ENCODE measurements around the gene RNF14. TPM values are rescaled to one million over a fixed set of nuclear protein-coding genes. Genes with fewer than 3 reads are reported as not detected.

RNF14 gene
- total and polyA plus RNA-seq, 9 of the 15 experiments (the other 6 are each of a cell fraction or from before 2014, with no cell fraction given) = 36.3 to 140 (median 75.1) TPM

GRCh38 chr5:141965071-141965470 is 3.8 kb upstream of the RNF14 start:
- H2AFZ ChIP-seq (ENCODE audit: low read depth, low read length) = peak overlapping the region; percentile 63
- 59% methylated on average over 7 of the region's 7 CpGs for WGBS (ENCODE audit: insufficient coverage, low coverage, missing lambda C conversion rate)
- no peaks in the 10 kb centered on the region for H3K27me3 ChIP-seq (ENCODE audit: control insufficient read depth in 2 of 2, insufficient read depth in 2 of 2, low read length in 2 of 2)
- H3K4me1 ChIP-seq (replicated peaks in 1 of 2; ENCODE audit: control insufficient read depth in 2 of 2, insufficient read depth in 2 of 2, low read length in 2 of 2) = peaks cover 8 to 19% of the 10 kb centered on the region in 2 experiments
- no peak for FAIRE-seq
- no peak for TF ChIP-seq CBX3 (IDR thresholded peaks at IDR 0.05; ENCODE audit: borderline replicate concordance in 1 of 2, low read length in 2 of 2)
- no peak for TF ChIP-seq GABPB1 (CRISPR knock-in tag; IDR thresholded peaks at IDR 0.05)
- no peak for TF ChIP-seq MBD2 (IDR thresholded peaks at IDR 0.05; ENCODE audit: borderline replicate concordance, low read depth)
- no peak for TF ChIP-seq EWSR1 (IDR thresholded peaks at IDR 0.05; ENCODE audit: borderline replicate concordance, low read depth, partially characterized antibody)
- no peak for TF ChIP-seq ZNF134 (CRISPR knock-in tag; conservative IDR thresholded peaks at IDR 0.05)
- TF ChIP-seq KHSRP (IDR thresholded peaks at IDR 0.05) = no peak
- TF ChIP-seq ZNF75A (CRISPR knock-in tag; IDR thresholded peaks at IDR 0.05) = no peak
- no peak for TF ChIP-seq HMG20A (CRISPR knock-in tag; conservative IDR thresholded peaks at IDR 0.05)
- TF ChIP-seq ILK (tag; IDR thresholded peaks at IDR 0.05; ENCODE audit: borderline replicate concordance, low read depth) = no peak
- no peak for TF ChIP-seq KAT7 (CRISPR knock-in tag; IDR thresholded peaks at IDR 0.05; ENCODE audit: borderline replicate concordance)
- TF ChIP-seq SMARCA4 (IDR thresholded peaks at IDR 0.05) = no peak
- TF ChIP-seq DNMT1 (IDR thresholded peaks at IDR 0.05) = no peak
- ChIA-PET CTCF (ENCODE audit: low intra/inter-chr PET ratio) (no interaction called here), POLR2A (no interaction called here)
- no peak for DNase-seq (ENCODE audit: extremely low read depth in 1 of 4, low spot score in 3 of 4)
- no peak overlapping the region for H3K4me3 ChIP-seq
- H3K9me1 ChIP-seq (ENCODE audit: control insufficient read depth, insufficient read depth, low read length) = no peaks in the 10 kb centered on the region
- H3K9me3 ChIP-seq (replicated peaks; ENCODE audit: control insufficient read depth, insufficient read depth, low read depth, low read length) = no peaks in the 10 kb centered on the region
- in situ Hi-C loops (cut with MboI) (no loop called here), intact Hi-C loops (cut with micrococcal nuclease) (loop anchor here (10.0 kb wide), 3 partner anchors 150 to 300 kb away; no protein-coding TSS in a partner anchor)
- peaks cover 11% of the 10 kb centered on the region for H3K79me2 ChIP-seq (ENCODE audit: control insufficient read depth, insufficient read depth, low read length)
- H4K20me1 ChIP-seq (replicated peaks; ENCODE audit: control insufficient read depth, insufficient read depth, low read length) = 0 out of 2 replicates have a peak, but pooled peaks cover 5% of the 10 kb centered on the region
- H3K27ac ChIP-seq (ENCODE audit: extremely low read depth, low read depth, low read length) = no peak overlapping the region
- no TSS peak for BruUV-seq (replicated peaks)
- no peaks in the 10 kb centered on the region for H3K36me3 ChIP-seq (ENCODE audit: control insufficient read depth, insufficient read depth, low read length)
- H3K4me2 ChIP-seq (ENCODE audit: insufficient read depth, low read length) = no peak overlapping the region
- H3K9ac ChIP-seq (ENCODE audit: insufficient read depth in 1 of 2, low read depth in 2 of 2, low read length in 2 of 2) = no peak overlapping the region
- ATAC-seq = no peak

All from K562 (cell line).